HepG2 (cell line): ENCODE measurements around the gene IRS4. TPM values are rescaled to one million over a fixed set of nuclear protein-coding genes. Genes with fewer than 3 reads are reported as not detected.

Experiments
- ATAC-seq: fragments of 200-7000 bp; cut with Tn5 transposase; 3 replicates; pipeline ENCODE4 v1.9.1; 2020; ENCODE audit warnings: mild to moderate bottlenecking, moderate library complexity
- BruUV-seq: library from RNA; stranded (reverse); fragments of 400-500 nt; replicated peaks from 2 replicates; lab custom pipeline; 2021; lab: Mats Ljungman, UMichigan
- CTCF ChIA-PET: fragments of 300-600 bp; formaldehyde crosslinking; extraction: SDS; loops from one replicate; lab custom pipeline; 2021; ENCODE audit warnings: low total read pairs, inconsistent platforms, low intra/inter-chr PET ratio; lab: Yijun Ruan, JAX
- POLR2A ChIA-PET: fragments of 350-600 bp; sonication (Branson Sonifier 250); formaldehyde crosslinking; loops from one replicate; lab custom pipeline; 2020; ENCODE audit warnings: antibody characterized with exemption, inconsistent platforms; lab: Yijun Ruan, JAX
- DNase-seq: peaks from one replicate; pipeline ENCODE4 v3.0.0-alpha.2; 2015; ENCODE audit warnings: low spot score
- FAIRE-seq: peaks from 3 replicates; lab custom pipeline; 2011; peaks lifted over from hg19 to GRCh38; lab: Jason Lieb, UNC
- H2AFZ ChIP-seq: one replicate; pipeline ENCODE4 v1.6.1; 2011; ENCODE audit warnings: low read length, inconsistent platforms
- H3K27ac ChIP-seq: fragments of 300-600 bp; 3 replicates; pipeline ENCODE4 v1.8.0; 2011; ENCODE audit warnings: mixed run types, mild to moderate bottlenecking, mixed read lengths, low read length, inconsistent platforms; ENCODE audit not compliant: insufficient read depth; ENCODE audit errors: extremely low read length
- H3K27me3 ChIP-seq, 2 experiments: fragments of 200-600 bp in 1 of 2; 2 replicates in 1 of 2; 3 replicates in 1 of 2; pipeline versions ENCODE4 v1.6.0 to v1.8.0; 2011; ENCODE audit warnings: low read length in 2 of 2, mild to moderate bottlenecking in 2 of 2, moderate library complexity in 2 of 2, inconsistent platforms in 1 of 2; ENCODE audit not compliant: insufficient read depth in 2 of 2, control insufficient read depth in 1 of 2
- H3K36me3 ChIP-seq, 2 experiments: fragments of 200-600 bp in 1 of 2; replicated peaks in 1 of 2; 2 replicates in 1 of 2; 3 replicates in 1 of 2; pipeline versions ENCODE4 v1.5.1 to v1.8.0; 2011; ENCODE audit warnings: low read length in 2 of 2, inconsistent platforms in 1 of 2; ENCODE audit not compliant: insufficient read depth in 2 of 2, control insufficient read depth in 1 of 2
- H3K4me1 ChIP-seq: 2 replicates; pipeline ENCODE4 v1.5.1; 2012; ENCODE audit warnings: low read length, inconsistent platforms; ENCODE audit not compliant: insufficient read depth
- H3K4me2 ChIP-seq: 2 replicates; pipeline ENCODE4 v1.6.0; 2011; ENCODE audit warnings: low read depth, low read length, inconsistent platforms
- H3K4me3 ChIP-seq, 3 experiments: fragments of 200-600 bp in 1 of 3; sonication (generic), shearing (Covaris generic) in 1 of 3; replicated peaks in 1 of 3; 2 replicates each; pipeline ENCODE4 v1.5.1; 2011 to 2016; ENCODE audit warnings: low read length in 3 of 3, inconsistent platforms in 2 of 3, low read depth in 2 of 3, mild to moderate bottlenecking in 2 of 3, control low read depth in 1 of 3, mixed read lengths in 1 of 3; ENCODE audit not compliant: insufficient read depth in 1 of 3
- H3K79me2 ChIP-seq: one replicate; pipeline ENCODE4 v1.6.1; 2011; ENCODE audit warnings: low read length, inconsistent platforms; ENCODE audit not compliant: insufficient read depth
- H3K9ac ChIP-seq: 2 replicates; pipeline ENCODE4 v1.6.0; 2011; ENCODE audit warnings: mild to moderate bottlenecking, low read depth, low read length, inconsistent platforms; ENCODE audit not compliant: insufficient read depth
- H3K9me3 ChIP-seq: 2 replicates; pipeline ENCODE4 v1.5.1; 2012; ENCODE audit warnings: mild to moderate bottlenecking, low read length
- H4K20me1 ChIP-seq: 2 replicates; pipeline ENCODE4 v1.6.0; 2011; ENCODE audit warnings: inconsistent platforms, mild to moderate bottlenecking, low read length, moderate library complexity; ENCODE audit not compliant: insufficient read depth
- CENPBD1 ChIP-seq: sonication (generic); formaldehyde crosslinking; IDR thresholded peaks from 2 replicates; pipeline ENCODE4 v1.8.0; 2022; ENCODE audit warnings: missing genetic modification reagents, low read depth, mild to moderate bottlenecking, borderline replicate concordance
- CHD2 ChIP-seq: IDR thresholded peaks from 2 replicates; pipeline ENCODE4 v1.6.1; 2011; ENCODE audit warnings: low read depth, low read length, improper control_type of control experiment
- FOSL2 ChIP-seq: sonication (generic); formaldehyde crosslinking; IDR thresholded peaks from 2 replicates; pipeline ENCODE4 v1.4.0; 2020; ENCODE audit warnings: missing genetic modification reagents
- MAFF ChIP-seq: IDR thresholded peaks from 2 replicates; pipeline ENCODE4 v1.6.1; 2011; ENCODE audit warnings: low read depth, low read length, improper control_type of control experiment
- MAFK ChIP-seq, 2 experiments: IDR thresholded peaks in 1 of 2; conservative IDR thresholded peaks in 1 of 2; 2 replicates each; pipeline ENCODE4 v1.6.1; 2011; ENCODE audit warnings: improper control_type of control experiment in 2 of 2, low read length in 2 of 2
- MEF2D ChIP-seq: sonication (generic); formaldehyde crosslinking; IDR thresholded peaks from 2 replicates; pipeline ENCODE4 v1.5.1; 2020; ENCODE audit warnings: mild to moderate bottlenecking, missing genetic modification reagents
- NFE2L2 ChIP-seq: fragments of 150-350 bp; IDR thresholded peaks from 2 replicates; pipeline ENCODE4 v1.6.1; 2014; ENCODE audit warnings: low read length
- SRY ChIP-seq: sonication (generic); formaldehyde crosslinking; IDR thresholded peaks from 2 replicates; pipeline ENCODE4 v1.8.0; 2022; ENCODE audit warnings: mild to moderate bottlenecking, missing genetic modification reagents
- ZBTB7B ChIP-seq: sonication (generic); formaldehyde crosslinking; IDR thresholded peaks from 2 replicates; pipeline ENCODE4 v1.4.0; 2020; ENCODE audit warnings: missing genetic modification reagents
- ZFAT ChIP-seq: sonication (generic); formaldehyde crosslinking; conservative IDR thresholded peaks from 2 replicates; pipeline ENCODE4 v1.8.1; 2023; ENCODE audit warnings: missing genetic modification reagents, inconsistent platforms
- ZFP36L1 ChIP-seq: sonication (generic); formaldehyde crosslinking; IDR thresholded peaks from 2 replicates; pipeline ENCODE4 v1.8.0; 2022; ENCODE audit warnings: mild to moderate bottlenecking, missing genetic modification reagents, moderate library complexity
- ZGPAT ChIP-seq: IDR thresholded peaks from 2 replicates; pipeline ENCODE4 v1.6.1; 2016; ENCODE audit warnings: mild to moderate bottlenecking
- ZNF121 ChIP-seq: sonication (generic); formaldehyde crosslinking; IDR thresholded peaks from 2 replicates; pipeline ENCODE4 v1.5.0; 2020; ENCODE audit warnings: mild to moderate bottlenecking, missing genetic modification reagents
- ZNF282 ChIP-seq: fragments of 450-650 bp; IDR thresholded peaks from 2 replicates; pipeline ENCODE4 v1.6.1; 2018; ENCODE audit not compliant: partially characterized antibody
- ZNF317 ChIP-seq: sonication (generic); formaldehyde crosslinking; IDR thresholded peaks from 2 replicates; pipeline ENCODE4 v1.5.0; 2020; ENCODE audit warnings: mild to moderate bottlenecking, missing genetic modification reagents
- ZNF572 ChIP-seq: sonication (generic); formaldehyde crosslinking; IDR thresholded peaks from 2 replicates; pipeline ENCODE4 v1.5.1; 2020; ENCODE audit warnings: mild to moderate bottlenecking, missing genetic modification reagents
- ZNF710 ChIP-seq: sonication (generic); formaldehyde crosslinking; IDR thresholded peaks from 2 replicates; pipeline ENCODE4 v1.5.0; 2020; ENCODE audit warnings: mild to moderate bottlenecking, missing genetic modification reagents, borderline replicate concordance
- WGBS: methylation state at CpG from one replicate; pipeline ENCODE4 v1.1.6; 2017; ENCODE audit warnings: low lambda C conversion rate; 5-methylcytosine and 5-hydroxymethylcytosine counted together
- in situ Hi-C: cut with HindIII; loops from 2 replicates; pipeline ENCODE4 v1.10.0; 2017; ENCODE audit warnings: low pct_unique_long_range_greater_than_20kb; ENCODE audit not compliant: extremely low pct_ligation_motif_present
- intact Hi-C: fragments of 100-400 bp; cut with micrococcal nuclease; formaldehyde crosslinking; loops from one replicate; pipeline ENCODE4 v1.10.0; 2022; ENCODE audit not compliant: unreplicated experiment
- polyA plus RNA-seq, 8 experiments: library from polyadenylated mRNA; depleted of rRNA in 3 of 8; stranded (reverse) in 7 of 8; unstranded in 1 of 8; fragments of >200 nt; fragmentation: Illumina TruSeq in 4 of 8; extraction: Trizol in 4 of 8; gene quantifications; 2 replicates each; pipeline versions ENCODE4 v1.2.1 to v1.2.3, GENCODE V29; 2011 to 2016; ENCODE audit warnings: low read depth in 4 of 8, missing spikeins in 1 of 8, mixed read lengths in 1 of 8; ENCODE audit not compliant: insufficient read depth in 1 of 8
- total RNA-seq, 5 experiments: library from RNA; depleted of rRNA; stranded (reverse); fragments of >200 nt; fragmentation: Illumina TruSeq; extraction: Trizol; gene quantifications; 2 replicates each; pipeline ENCODE4 v1.2.3, GENCODE V29; 2016; ENCODE audit warnings: low read depth in 1 of 5
- TF ChIP-seq, protein P1 (sequence below): sonication (generic); formaldehyde crosslinking; IDR thresholded peaks from 2 replicates; pipeline ENCODE4 v1.8.0; 2022; ENCODE audit warnings: mild to moderate bottlenecking, missing genetic modification reagents, moderate library complexity

The IRS4 gene
- total and polyA plus RNA-seq, 2 of the 13 experiments (the other 11 are each of a cell fraction or from before 2014, with no cell fraction given): not detected

GRCh38 chrX:108704839-108705238 is 31.5 kb downstream of the IRS4 start:
- H2AFZ ChIP-seq: no peak overlapping the region
- BruUV-seq: no TSS peak
- FAIRE-seq (no peak), DNase-seq (no peak), ATAC-seq (no peak)
- WGBS: 3% methylated on average over 2 of the region's 2 CpGs
- no peaks in the 10 kb centered on the region for H3K79me2 ChIP-seq
- H3K27ac ChIP-seq: no peak overlapping the region
- H3K27me3 ChIP-seq: no peaks in the 10 kb centered on the region
- H3K36me3 ChIP-seq: no peaks in the 10 kb centered on the region
- intact Hi-C loops: no loop called here
- no peak overlapping the region for H3K4me3 ChIP-seq
- no peak overlapping the region for H3K4me2 ChIP-seq
- POLR2A ChIA-PET: no interaction called here
- H3K9ac ChIP-seq: no peak overlapping the region
- in situ Hi-C loops: no loop called here
- no peaks in the 10 kb centered on the region for H4K20me1 ChIP-seq
- no peaks in the 10 kb centered on the region for H3K9me3 ChIP-seq
- H3K4me1 ChIP-seq: no peaks in the 10 kb centered on the region
- CTCF ChIA-PET: no interaction called here
- no peak for TF ChIP-seq ZNF121 (CRISPR knock-in tag)
- no peak for TF ChIP-seq SRY (CRISPR knock-in tag)
- TF ChIP-seq ZGPAT (CRISPR knock-in tag): no peak
- TF ChIP-seq, protein P1, sequence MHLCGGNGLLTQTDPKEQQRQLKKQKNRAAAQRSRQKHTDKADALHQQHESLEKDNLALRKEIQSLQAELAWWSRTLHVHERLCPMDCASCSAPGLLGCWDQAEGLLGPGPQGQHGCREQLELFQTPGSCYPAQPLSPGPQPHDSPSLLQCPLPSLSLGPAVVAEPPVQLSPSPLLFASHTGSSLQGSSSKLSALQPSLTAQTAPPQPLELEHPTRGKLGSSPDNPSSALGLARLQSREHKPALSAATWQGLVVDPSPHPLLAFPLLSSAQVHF: no peak
- TF ChIP-seq ZNF710: no peak
- peak; percentile 62 for TF ChIP-seq NFE2L2
- TF ChIP-seq ZNF282: no peak
- TF ChIP-seq MEF2D (CRISPR knock-in tag): no peak
- no peak for TF ChIP-seq CENPBD1 (CRISPR knock-in tag)
- TF ChIP-seq MAFK (conservative IDR thresholded peaks at IDR 0.05 in 1 of 2, IDR thresholded peaks at IDR 0.05 in 1 of 2; ENCODE audit: low read length in 2 of 2): peak in 1 of 2 experiments; percentile 57; a peak in 2 of 4 replicates
- TF ChIP-seq ZFAT (CRISPR knock-in tag): no peak
- TF ChIP-seq CHD2: no peak
- TF ChIP-seq FOSL2 (CRISPR knock-in tag): no peak
- TF ChIP-seq MAFF: peak; percentile 9; the same call in 1 of the 2 replicates
- no peak for TF ChIP-seq ZNF572 (CRISPR knock-in tag)
- no peak for TF ChIP-seq ZFP36L1 (CRISPR knock-in tag)
- no peak for TF ChIP-seq ZNF317
- TF ChIP-seq ZBTB7B (CRISPR knock-in tag): no peak
- TF ChIP-seq, all 625 proteins: peak for 3
